MCF 10A (cell line): Measurements from ENCODE around the gene NXNL2. TPM values are rescaled to one million over a fixed set of nuclear protein-coding genes. Genes with fewer than 3 reads are reported as not detected.

ENCODE experiments used
- BruUV-seq: library from RNA; stranded (reverse); fragments of 400-500 nt; replicated peaks from 2 replicates; lab custom pipeline; 2021; lab: Mats Ljungman, UMichigan
- CTCF ChIA-PET: fragments of 300-600 bp; sonication (Branson Sonifier 250); formaldehyde crosslinking; extraction: SDS; loops from one replicate; lab custom pipeline; 2021; ENCODE audit warnings: antibody characterized with exemption, inconsistent platforms; lab: Yijun Ruan, JAX
- POLR2A ChIA-PET: fragments of 300-600, 350-650 bp; sonication (Branson Sonifier 250); formaldehyde crosslinking; extraction: SDS; loops from one replicate; lab custom pipeline; 2020; ENCODE audit warnings: antibody characterized with exemption, inconsistent platforms; lab: Yijun Ruan, JAX
- DNase-seq: peaks from one replicate; pipeline ENCODE4 v3.0.0-alpha.2; 2018; ENCODE audit not compliant: unreplicated experiment
- H3K27ac Mint-ChIP-seq: one replicate; pipeline ENCODE4 v1.8.0; 2022; ENCODE audit warnings: mild to moderate bottlenecking, low read depth, mixed read lengths; ENCODE audit not compliant: unreplicated experiment
- H3K27me3 Mint-ChIP-seq: one replicate; pipeline ENCODE4 v1.8.0; 2022; ENCODE audit warnings: mixed read lengths; ENCODE audit not compliant: insufficient read depth, unreplicated experiment
- H3K36me3 Mint-ChIP-seq: one replicate; pipeline ENCODE4 v1.8.0; 2022; ENCODE audit warnings: mild to moderate bottlenecking, moderate library complexity, mixed read lengths; ENCODE audit not compliant: insufficient read depth, unreplicated experiment
- H3K4me1 Mint-ChIP-seq: one replicate; pipeline ENCODE4 v1.8.0; 2022; ENCODE audit warnings: mixed read lengths; ENCODE audit not compliant: insufficient read depth, unreplicated experiment
- H3K4me3 Mint-ChIP-seq: one replicate; pipeline ENCODE4 v1.8.0; 2022; ENCODE audit warnings: mild to moderate bottlenecking, moderate library complexity, mixed read lengths; ENCODE audit not compliant: unreplicated experiment
- H3K9me3 Mint-ChIP-seq: one replicate; pipeline ENCODE4 v1.8.0; 2022; ENCODE audit warnings: mixed read lengths; ENCODE audit not compliant: unreplicated experiment
- intact Hi-C: fragments of 100-400 bp; cut with micrococcal nuclease; formaldehyde crosslinking; loops from 2 replicates; pipeline ENCODE4 v1.14.1; 2022
- total RNA-seq: library from RNA; stranded (reverse); gene quantifications from 2 replicates; pipeline ENCODE4 v1.2.3, GENCODE V29; 2022
- TF ChIP-seq, protein P1 (sequence below): fragments of 200-600 bp; IDR thresholded peaks from one replicate; pipeline ENCODE4 v1.8.0; 2022; ENCODE audit warnings: antibody characterized with exemption, mild to moderate bottlenecking; ENCODE audit not compliant: unreplicated experiment

The NXNL2 gene
- total RNA-seq, 1 experiment from 2014 or later: 0.49 TPM

GRCh38 chr9:88551546-88552137 is 16.7 kb downstream of the NXNL2 start:
- Mint-ChIP-seq H3K36me3 (no peaks in the 10 kb centered on the region), H3K4me1 (peaks cover 6% of the 10 kb centered on the region), H3K4me3 (no peak overlapping the region), H3K27me3 (no peaks in the 10 kb centered on the region), H3K9me3 (no peaks in the 10 kb centered on the region), H3K27ac (no peak overlapping the region)
- TF ChIP-seq, protein P1, sequence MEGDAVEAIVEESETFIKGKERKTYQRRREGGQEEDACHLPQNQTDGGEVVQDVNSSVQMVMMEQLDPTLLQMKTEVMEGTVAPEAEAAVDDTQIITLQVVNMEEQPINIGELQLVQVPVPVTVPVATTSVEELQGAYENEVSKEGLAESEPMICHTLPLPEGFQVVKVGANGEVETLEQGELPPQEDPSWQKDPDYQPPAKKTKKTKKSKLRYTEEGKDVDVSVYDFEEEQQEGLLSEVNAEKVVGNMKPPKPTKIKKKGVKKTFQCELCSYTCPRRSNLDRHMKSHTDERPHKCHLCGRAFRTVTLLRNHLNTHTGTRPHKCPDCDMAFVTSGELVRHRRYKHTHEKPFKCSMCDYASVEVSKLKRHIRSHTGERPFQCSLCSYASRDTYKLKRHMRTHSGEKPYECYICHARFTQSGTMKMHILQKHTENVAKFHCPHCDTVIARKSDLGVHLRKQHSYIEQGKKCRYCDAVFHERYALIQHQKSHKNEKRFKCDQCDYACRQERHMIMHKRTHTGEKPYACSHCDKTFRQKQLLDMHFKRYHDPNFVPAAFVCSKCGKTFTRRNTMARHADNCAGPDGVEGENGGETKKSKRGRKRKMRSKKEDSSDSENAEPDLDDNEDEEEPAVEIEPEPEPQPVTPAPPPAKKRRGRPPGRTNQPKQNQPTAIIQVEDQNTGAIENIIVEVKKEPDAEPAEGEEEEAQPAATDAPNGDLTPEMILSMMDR: no peak
- no peak for DNase-seq
- BruUV-seq: no TSS peak
- intact Hi-C loops: no loop called here
- POLR2A ChIA-PET: no interaction called here
- CTCF ChIA-PET: interaction anchor here (0.6 to 0.8 kb wide), 2 partner anchors 484 to 577 kb away, joined by 3 read pairs; no protein-coding TSS in a partner anchor

GRCh38 chr9:88553350-88553749 is 18.4 kb downstream of the NXNL2 start:
- ChIA-PET POLR2A (no interaction called here), CTCF (no interaction called here)
- BruUV-seq: no TSS peak
- DNase-seq: no peak
- intact Hi-C loops: no loop called here
- Mint-ChIP-seq H3K27ac (no peak overlapping the region), H3K4me1 (peaks cover 6% of the 10 kb centered on the region), H3K27me3 (no peaks in the 10 kb centered on the region), H3K36me3 (no peaks in the 10 kb centered on the region), H3K4me3 (no peak overlapping the region), H3K9me3 (no peaks in the 10 kb centered on the region)
- TF ChIP-seq, protein P1: no peak

- DNase-seq: no peak
- CTCF ChIA-PET: interaction anchor here (1.1 kb wide), 1 partner anchor 23 kb away, joined by 3 read pairs; no protein-coding TSS in a partner anchor
- TF ChIP-seq, protein P1: no peak
- Mint-ChIP-seq H3K4me3 (no peak overlapping the region), H3K36me3 (no peaks in the 10 kb centered on the region), H3K27me3 (no peaks in the 10 kb centered on the region), H3K9me3 (no peaks in the 10 kb centered on the region), H3K27ac (no peak overlapping the region), H3K4me1 (peaks cover 6% of the 10 kb centered on the region)
- intact Hi-C loops: no loop called here
- no TSS peak for BruUV-seq
- POLR2A ChIA-PET: no interaction called here
Measured at GRCh38 chr9:88555268-88555980, 20.4 kb downstream of the NXNL2 start.

GRCh38 chr9:88559661-88560060 is 24.7 kb downstream of the NXNL2 start:
- H3K9me3 Mint-ChIP-seq: no peaks in the 10 kb centered on the region
- ChIA-PET CTCF (interaction anchor here (0.6 kb wide), 1 partner anchor 16 kb away, joined by 3 read pairs; no protein-coding TSS in a partner anchor), POLR2A (no interaction called here)
- DNase-seq: no peak
- TF ChIP-seq, protein P1: no peak
- H3K4me3 Mint-ChIP-seq: no peak overlapping the region
- no peaks in the 10 kb centered on the region for H3K27me3 Mint-ChIP-seq
- no peaks in the 10 kb centered on the region for H3K36me3 Mint-ChIP-seq
- no peaks in the 10 kb centered on the region for H3K4me1 Mint-ChIP-seq
- intact Hi-C loops: no loop called here
- BruUV-seq: no TSS peak
- H3K27ac Mint-ChIP-seq: no peak overlapping the region
